Muscle layer of duodenum (tissue), 2 donors: ENCODE results near the gene TENT4B.
"Not testable (repeated sequence)": the region's sequence is repeated elsewhere in the genome, so short reads cannot be mapped to it uniquely, and the experiment has no call there.

Experiments
- H3K27ac ChIP-seq: one replicate; pipeline ENCODE4 v1.7.0; 2013; ENCODE audit warnings: mild to moderate bottlenecking, low read length
- H3K27me3 ChIP-seq: one replicate; pipeline ENCODE4 v1.7.0; 2013; ENCODE audit warnings: low read depth, mild to moderate bottlenecking, control low read depth, low read length
- H3K36me3 ChIP-seq, 2 donors: one replicate each; pipeline ENCODE4 v1.7.0; 2013; ENCODE audit warnings: low read length in 2 of 2, control low read depth in 1 of 2, mild to moderate bottlenecking in 1 of 2; ENCODE audit not compliant: insufficient read depth in 2 of 2, control insufficient read depth in 1 of 2
- H3K4me1 ChIP-seq, 2 donors: one replicate each; pipeline ENCODE4 v1.7.0; 2013; ENCODE audit warnings: low read length in 2 of 2, mild to moderate bottlenecking in 2 of 2, control low read depth in 1 of 2, moderate library complexity in 1 of 2; ENCODE audit not compliant: insufficient read depth in 2 of 2, control insufficient read depth in 1 of 2
- H3K4me3 ChIP-seq, 2 donors: one replicate each; pipeline ENCODE4 v1.7.0; 2013; ENCODE audit warnings: low read length in 2 of 2, low read depth in 1 of 2, mild to moderate bottlenecking in 1 of 2
- H3K9me3 ChIP-seq, 2 donors: one replicate each; pipeline ENCODE4 v1.7.0; 2013; ENCODE audit warnings: low read length in 2 of 2, control low read depth in 1 of 2, mild to moderate bottlenecking in 1 of 2; ENCODE audit not compliant: control insufficient read depth in 1 of 2
- donor health status: healthy.

TENT4B gene

GRCh38 chr16:50156590-50156989 is 3.5 kb downstream of the TENT4B start:
- Histone ChIP-seq H3K36me3 (no peaks in the 10 kb centered on the region), H3K9me3 (no peaks in the 10 kb centered on the region), H3K27ac (no peak overlapping the region), H3K4me1 (peaks cover 7 to 37% of the 10 kb centered on the region in 2 donors), H3K27me3 (no peaks in the 10 kb centered on the region), H3K4me3 (no peak overlapping the region)

DNA sequence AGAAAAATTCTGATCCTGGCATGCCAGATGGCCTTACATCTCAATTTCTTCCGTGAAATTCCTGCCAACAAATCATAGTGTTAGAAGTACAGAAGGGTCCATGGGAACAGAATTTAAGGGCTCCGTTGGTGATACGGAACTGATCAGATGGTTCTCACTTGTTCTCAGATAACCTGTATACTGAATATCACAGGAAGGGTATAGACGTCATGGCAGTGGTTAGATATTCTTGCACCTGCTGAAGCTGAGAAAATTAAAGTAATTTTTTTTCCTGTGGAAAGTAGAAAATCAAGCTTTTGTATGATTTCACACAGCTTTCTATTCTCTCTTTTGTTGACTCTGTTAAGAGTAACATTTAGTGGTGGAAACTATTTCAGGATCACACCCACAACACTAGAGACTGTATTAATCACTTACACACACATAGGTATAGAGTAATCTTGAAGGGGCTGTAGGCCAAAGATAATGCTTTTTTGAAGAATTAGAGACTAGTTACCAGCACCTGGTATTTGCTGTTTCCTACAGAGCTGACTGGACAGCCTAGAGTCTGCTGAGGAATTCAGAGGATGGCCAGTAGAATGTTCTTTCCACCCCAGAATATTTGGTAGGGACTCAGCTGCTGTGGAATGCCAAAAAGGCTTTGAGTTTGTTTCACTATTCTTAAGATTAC is 7.5 kb downstream of the TENT4B start:
- Histone ChIP-seq H3K27me3 (no peaks in the 10 kb centered on the region), H3K4me3 (no peak overlapping the region), H3K4me1 (peaks cover 7 to 36% of the 10 kb centered on the region in 2 donors), H3K27ac (no peak overlapping the region), H3K9me3 (no peaks in the 10 kb centered on the region), H3K36me3 (no peaks in the 10 kb centered on the region)

DNA sequence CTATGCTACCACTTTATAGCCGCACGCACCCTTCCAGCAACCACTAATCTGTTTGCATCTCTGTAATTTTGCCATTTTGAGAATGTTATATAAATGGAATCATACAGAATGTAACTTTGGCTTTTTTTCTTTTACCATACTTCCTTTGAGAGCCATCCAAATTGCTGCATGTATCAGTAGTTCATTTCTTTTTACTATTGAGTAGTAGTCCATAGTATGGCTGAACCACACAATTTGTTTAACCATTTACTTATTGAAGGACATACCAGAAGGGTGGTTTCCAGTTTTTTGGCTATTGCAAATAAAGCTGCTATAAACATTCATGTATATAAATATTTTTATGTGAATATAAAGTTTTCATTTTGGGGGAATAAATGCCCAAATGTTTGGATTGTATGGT is 8.8 kb downstream of the TENT4B start:
- no peak overlapping the region for H3K4me3 ChIP-seq
- H3K27ac ChIP-seq: no peak overlapping the region
- no peaks in the 10 kb centered on the region for H3K27me3 ChIP-seq
- peaks cover 4 to 33% of the 10 kb centered on the region in 2 donors for H3K4me1 ChIP-seq
- H3K9me3 ChIP-seq: no peaks in the 10 kb centered on the region
- H3K36me3 ChIP-seq: no peaks in the 10 kb centered on the region

DNA sequence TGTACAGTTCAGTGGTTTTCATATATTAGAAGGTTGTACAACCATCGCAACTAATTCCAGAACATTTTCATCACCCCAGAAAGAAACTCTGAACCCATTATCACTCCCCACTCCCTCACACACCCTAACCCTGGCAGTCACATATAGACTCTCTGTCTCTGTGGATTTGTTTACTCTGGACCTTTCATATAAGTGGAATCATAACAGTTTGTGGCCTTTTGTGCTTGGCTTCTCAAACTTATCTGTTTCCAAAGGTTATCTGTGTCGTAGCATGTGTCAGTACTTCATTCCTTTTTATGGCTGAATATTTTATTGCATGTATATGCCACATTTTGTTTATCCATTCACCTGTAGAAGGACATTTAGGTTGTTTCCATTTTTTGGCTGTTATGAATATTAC is 12.4 kb downstream of the TENT4B start:
- Histone ChIP-seq H3K9me3 (no peaks in the 10 kb centered on the region), H3K27me3 (no peaks in the 10 kb centered on the region), H3K4me1 (peaks cover 0 to 26% of the 10 kb centered on the region in 2 donors), H3K27ac (peak overlapping the region; percentile 58), H3K4me3 (no peak overlapping the region), H3K36me3 (no peaks in the 10 kb centered on the region)

DNA sequence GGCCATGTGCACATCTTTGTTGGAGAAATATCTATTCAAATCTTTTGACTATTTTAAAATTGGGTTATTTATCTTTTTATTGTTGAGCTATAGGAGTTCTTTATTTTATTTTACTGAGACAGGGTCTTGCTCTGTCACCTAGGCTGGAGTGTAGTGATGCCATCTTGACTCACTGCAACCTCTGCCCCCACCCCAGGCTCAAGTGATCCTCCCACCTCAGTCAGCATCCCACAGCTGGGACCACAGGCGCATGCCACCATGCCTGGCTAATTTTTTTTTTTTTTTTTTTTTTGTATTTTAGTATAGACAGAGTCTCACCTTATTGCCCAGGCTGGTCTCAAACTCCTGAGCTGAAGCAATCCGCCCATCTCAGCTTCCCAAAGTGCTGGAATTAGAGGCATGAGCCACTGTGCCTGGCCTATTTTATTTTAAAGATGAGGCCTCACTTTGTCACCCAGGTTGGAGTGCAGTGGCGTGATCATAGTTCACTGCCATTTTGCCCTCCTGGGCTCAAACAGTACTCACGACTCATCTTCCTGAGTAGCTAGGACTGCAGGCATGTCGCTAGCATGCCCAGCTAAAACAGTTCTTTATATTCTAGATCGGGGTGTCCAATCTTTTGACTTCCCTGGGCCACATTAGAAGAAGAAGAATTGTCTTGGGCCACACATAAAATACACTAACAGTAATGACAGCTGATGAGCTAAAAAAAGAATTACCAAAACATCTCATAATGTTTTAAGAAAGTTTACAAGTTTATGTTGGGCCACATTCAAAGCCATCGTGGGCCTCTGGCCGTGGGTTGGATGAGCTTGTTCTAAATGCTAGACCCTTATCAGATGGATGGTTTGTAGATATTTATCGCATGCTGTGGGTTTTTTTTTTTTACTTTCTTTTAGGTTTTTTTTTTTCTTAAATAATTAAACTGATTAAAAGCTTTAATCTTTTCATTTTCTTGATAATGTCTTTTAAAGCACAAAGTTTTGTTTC is 13.7 kb downstream of the TENT4B start:
- Histone ChIP-seq H3K27me3 (no peaks in the 10 kb centered on the region), H3K27ac (no peak overlapping the region), H3K9me3 (no peaks in the 10 kb centered on the region), H3K36me3 (no peaks in the 10 kb centered on the region), H3K4me3 (no peak overlapping the region), H3K4me1 (peaks cover 0 to 18% of the 10 kb centered on the region in 2 donors)

- Histone ChIP-seq H3K4me3 (no peak overlapping the region), H3K27ac (no peak overlapping the region), H3K36me3 (no peaks in the 10 kb centered on the region), H3K4me1 (peaks cover 0 to 14% of the 10 kb centered on the region in 2 donors), H3K9me3 (no peaks in the 10 kb centered on the region), H3K27me3 (no peaks in the 10 kb centered on the region)
Observed at GRCh38 chr16:50167556-50167955, 14.4 kb downstream of the TENT4B start.

GRCh38 chr16:50169555-50170096 is 16.5 kb downstream of the TENT4B start:
- no peaks in the 10 kb centered on the region for H3K9me3 ChIP-seq
- no peak overlapping the region for H3K4me3 ChIP-seq
- no peaks in the 10 kb centered on the region for H3K36me3 ChIP-seq
- H3K4me1 ChIP-seq: peaks cover 0 to 14% of the 10 kb centered on the region in 2 donors
- H3K27me3 ChIP-seq: no peaks in the 10 kb centered on the region
- no peak overlapping the region for H3K27ac ChIP-seq

DNA sequence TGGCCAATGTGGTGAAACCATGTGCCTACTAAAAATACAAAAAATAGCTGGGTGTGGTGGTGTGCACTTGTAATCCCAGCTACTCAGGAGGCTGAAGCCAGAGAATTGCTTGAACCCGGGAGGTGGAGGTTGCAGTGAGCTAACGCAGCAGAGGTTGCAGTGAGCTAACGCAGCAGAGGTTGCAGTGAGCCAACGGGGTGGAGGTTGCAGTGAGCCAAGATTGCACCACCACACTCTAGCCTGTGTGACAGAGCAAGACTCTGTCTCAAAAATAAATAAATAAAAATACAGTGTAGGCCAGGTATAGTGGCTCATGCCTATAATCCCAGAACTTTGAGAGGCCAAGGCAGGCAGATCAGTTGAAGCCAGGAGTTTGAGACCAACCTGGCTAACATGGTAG is 18.7 kb downstream of the TENT4B start:
- H3K27me3 ChIP-seq, H3K36me3 ChIP-seq: not testable (repeated sequence)

DNA sequence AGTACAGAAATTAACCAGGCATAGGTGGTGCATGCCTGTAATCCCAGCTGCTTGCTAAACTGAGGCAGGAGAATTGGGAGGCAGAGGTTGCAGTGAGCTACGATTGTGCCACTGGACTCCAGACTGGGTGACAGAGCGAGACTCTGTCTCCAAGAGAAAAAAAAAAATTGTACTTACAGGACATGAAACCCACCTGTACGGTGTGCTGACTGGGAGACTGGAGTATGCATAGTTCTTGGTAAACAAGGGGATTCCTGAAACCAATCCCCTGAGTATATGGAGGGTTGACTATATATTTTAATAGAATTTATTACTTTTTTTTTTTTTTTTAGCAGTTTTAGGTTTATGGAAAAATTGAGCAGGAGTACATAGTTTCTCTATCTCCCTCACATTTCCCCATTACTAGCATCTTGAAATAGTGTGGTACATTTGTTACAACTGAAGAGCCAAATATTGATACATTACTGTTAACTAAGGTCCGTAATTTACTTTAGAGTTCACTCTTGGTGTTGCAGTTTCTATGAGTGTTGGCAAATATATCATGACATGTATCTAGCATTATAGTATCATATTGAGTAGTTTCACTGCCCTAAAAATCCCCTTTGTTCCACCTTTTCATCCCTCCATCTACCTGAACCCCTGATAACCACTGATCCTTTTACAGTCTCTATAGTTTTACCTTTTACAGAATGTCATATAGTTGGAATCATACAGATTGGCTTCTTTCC is 19.3 kb downstream of the TENT4B start:
- Histone ChIP-seq H3K9me3 (no peaks in the 10 kb centered on the region), H3K27ac (no peak overlapping the region), H3K36me3 (no peaks in the 10 kb centered on the region), H3K4me1 (peaks cover 0 to 2% of the 10 kb centered on the region in 2 donors), H3K4me3 (no peak overlapping the region), H3K27me3 (no peaks in the 10 kb centered on the region)

More for the DNA sequence above, 18.7 kb downstream of the TENT4B start:
- H3K27ac ChIP-seq, H3K4me3 ChIP-seq, H3K4me1 ChIP-seq, H3K9me3 ChIP-seq: not testable (repeated sequence)

DNA sequence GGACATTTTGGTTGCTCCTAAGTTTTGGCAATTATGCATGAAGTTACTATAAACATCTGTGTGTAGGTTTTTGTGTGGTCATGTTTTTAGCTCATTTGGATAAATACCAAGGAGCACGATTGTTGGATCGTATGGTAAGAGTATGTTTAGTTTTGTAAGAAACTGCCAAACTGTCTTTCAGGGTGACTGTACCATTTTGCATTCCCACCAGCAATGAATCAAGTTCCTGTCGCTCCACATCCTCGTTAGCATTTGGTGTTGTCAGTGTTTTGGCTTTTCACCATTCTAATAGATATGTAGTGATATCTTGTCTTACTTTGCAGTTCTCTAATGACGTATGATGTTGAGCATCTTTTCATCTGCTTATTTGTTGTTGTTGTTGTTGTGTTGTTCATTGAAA is 20.2 kb downstream of the TENT4B start:
- no peak overlapping the region for H3K4me3 ChIP-seq
- H3K36me3 ChIP-seq: no peaks in the 10 kb centered on the region
- no peaks in the 10 kb centered on the region for H3K27me3 ChIP-seq
- H3K9me3 ChIP-seq: no peaks in the 10 kb centered on the region
- H3K4me1 ChIP-seq: peaks cover 0 to 2% of the 10 kb centered on the region in 2 donors
- no peak overlapping the region for H3K27ac ChIP-seq

DNA sequence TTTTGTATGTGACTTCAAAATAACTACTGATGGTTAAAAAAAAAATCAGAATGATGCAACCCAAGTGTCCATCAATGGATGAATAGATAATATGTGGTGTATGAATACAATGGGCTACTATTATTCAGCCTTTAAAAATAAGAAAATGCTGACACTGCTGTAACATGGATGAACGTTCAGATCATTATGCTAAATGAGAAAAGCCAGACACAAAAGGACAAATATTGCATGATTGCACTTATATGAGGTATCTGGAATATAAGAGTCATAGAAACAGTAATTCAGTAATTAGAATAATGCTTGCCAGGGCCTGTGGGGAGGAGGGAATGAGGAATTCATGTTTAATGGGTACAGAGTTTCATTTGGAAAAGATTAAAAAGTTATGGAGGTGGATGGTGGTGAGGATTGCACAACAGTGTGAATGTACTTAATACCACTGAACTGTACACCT is 25.4 kb downstream of the TENT4B start:
- Histone ChIP-seq H3K4me1 (peaks cover 0 to 6% of the 10 kb centered on the region in 2 donors), H3K27me3 (no peaks in the 10 kb centered on the region), H3K4me3 (no peak overlapping the region), H3K36me3 (no peaks in the 10 kb centered on the region), H3K27ac (no peak overlapping the region), H3K9me3 (no peaks in the 10 kb centered on the region)
